ENCODE results near the gene MFSD6.

- TF ChIP-seq CTCF (IDR thresholded peaks at IDR 0.05) (no peak), POLR2A (IDR thresholded peaks at IDR 0.05) (no peak)
Measured at GRCh38 chr2:190360965-190361364, 47.2 kb upstream of the MFSD6 start.

Measured in Peyer's patch (tissue), 4 donors.